ENCODE data around the gene ORC2. TPM values are rescaled to one million over a fixed set of nuclear protein-coding genes. Genes with fewer than 3 reads are reported as not detected.

Gene ORC2
- total RNA-seq, 1 donor from 2014 or later: 21.6 TPM

DNA sequence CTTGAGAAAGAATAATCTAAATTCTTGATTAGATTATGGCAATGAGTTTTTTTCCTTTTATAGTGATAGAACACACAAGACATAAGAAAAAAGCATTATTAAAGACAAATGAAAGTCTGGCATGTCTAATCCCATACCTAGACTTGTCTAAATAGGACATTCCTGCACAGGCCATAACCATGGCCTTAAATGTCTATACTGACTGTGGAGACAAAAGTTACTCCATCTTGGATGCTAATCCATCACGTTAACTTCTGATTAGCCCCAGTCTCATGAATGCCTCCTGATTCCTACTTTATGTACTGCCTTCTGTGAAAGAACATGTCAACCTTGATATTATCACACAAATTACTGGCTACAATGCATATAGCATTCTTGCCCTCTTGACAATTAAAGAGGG is 23.6 kb downstream of the ORC2 start:
- TF ChIP-seq POLR2A (IDR thresholded peaks at IDR 0.05): no peak
- no peak for TF ChIP-seq POLR2AphosphoS5 (IDR thresholded peaks at IDR 0.05; ENCODE audit: insufficient read depth in 1 of 2, low read depth in 1 of 2)
- TF ChIP-seq CTCF (IDR thresholded peaks at IDR 0.05): no peak
- Histone ChIP-seq H3K4me3 (no peak overlapping the region), H3K4me1 (no peaks in the 10 kb centered on the region), H3K36me3 (peaks cover 0 to 58% of the 10 kb centered on the region in 2 donors), H3K27me3 (no peaks in the 10 kb centered on the region), H3K9me3 (no peaks in the 10 kb centered on the region), H3K27ac (no peak overlapping the region)
- no peak for DNase-seq (ENCODE audit: extremely low spot score in 2 of 2)
- intact Hi-C loops (cut with DNase I): no loop called here

GRCh38 chr2:200930947-200931626 is 32.4 kb downstream of the ORC2 start:
- H3K27me3 ChIP-seq: no peaks in the 10 kb centered on the region
- H3K4me1 ChIP-seq: no peaks in the 10 kb centered on the region
- no peak overlapping the region for H3K4me3 ChIP-seq
- H3K9me3 ChIP-seq: no peaks in the 10 kb centered on the region
- intact Hi-C loops (cut with DNase I): no loop called here
- peaks cover 0 to 86% of the 10 kb centered on the region in 2 donors for H3K36me3 ChIP-seq
- TF ChIP-seq POLR2A (IDR thresholded peaks at IDR 0.05) (no peak), POLR2AphosphoS5 (IDR thresholded peaks at IDR 0.05; ENCODE audit: insufficient read depth in 1 of 2, low read depth in 1 of 2) (no peak), CTCF (IDR thresholded peaks at IDR 0.05) (no peak)
- H3K27ac ChIP-seq: no peak overlapping the region
- DNase-seq (ENCODE audit: extremely low spot score in 2 of 2): no peak

GRCh38 chr2:200929334-200930249 is 33.9 kb downstream of the ORC2 start:
- Histone ChIP-seq H3K36me3 (peaks cover 0 to 82% of the 10 kb centered on the region in 2 donors), H3K9me3 (no peaks in the 10 kb centered on the region), H3K4me1 (no peaks in the 10 kb centered on the region), H3K27me3 (no peaks in the 10 kb centered on the region), H3K4me3 (no peak overlapping the region), H3K27ac (no peak overlapping the region)
- intact Hi-C loops (cut with DNase I): no loop called here
- no peak for DNase-seq (ENCODE audit: extremely low spot score in 2 of 2)
- TF ChIP-seq POLR2A (IDR thresholded peaks at IDR 0.05): no peak

DNA sequence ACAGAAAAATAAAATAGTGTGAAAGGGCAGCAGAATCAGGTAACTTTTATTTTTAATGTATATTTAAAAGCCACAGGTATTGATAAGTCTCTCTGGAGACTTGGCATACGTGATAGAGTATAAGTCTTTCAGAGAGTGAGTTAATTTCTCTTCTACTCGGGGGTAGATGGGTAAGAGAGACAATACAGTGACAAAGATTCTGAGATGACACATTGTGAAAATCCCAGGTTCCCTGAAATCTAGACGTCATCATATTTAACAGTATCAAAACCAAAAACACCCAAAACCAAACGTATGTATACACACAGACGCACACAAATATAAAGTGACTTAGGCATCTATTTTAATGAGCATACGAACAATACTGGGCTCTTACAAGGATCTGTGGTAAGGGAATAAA is 41.0 kb downstream of the ORC2 start:
- DNase-seq (ENCODE audit: extremely low spot score in 2 of 2): no peak
- Histone ChIP-seq H3K27me3 (no peaks in the 10 kb centered on the region), H3K4me3 (no peak overlapping the region), H3K36me3 (peaks cover 0 to 70% of the 10 kb centered on the region in 2 donors), H3K4me1 (no peaks in the 10 kb centered on the region), H3K27ac (no peak overlapping the region), H3K9me3 (no peaks in the 10 kb centered on the region)
- TF ChIP-seq CTCF (IDR thresholded peaks at IDR 0.05): no peak
- no peak for TF ChIP-seq POLR2AphosphoS5 (IDR thresholded peaks at IDR 0.05; ENCODE audit: insufficient read depth in 1 of 2, low read depth in 1 of 2)
- intact Hi-C loops (cut with DNase I): no loop called here

- no peak for DNase-seq (ENCODE audit: extremely low spot score in 2 of 2)
- Histone ChIP-seq H3K36me3 (peaks cover 0 to 50% of the 10 kb centered on the region in 2 donors), H3K27me3 (no peaks in the 10 kb centered on the region), H3K4me1 (no peaks in the 10 kb centered on the region), H3K27ac (no peak overlapping the region), H3K4me3 (no peak overlapping the region), H3K9me3 (no peaks in the 10 kb centered on the region)
- intact Hi-C loops (cut with DNase I): no loop called here
- TF ChIP-seq CTCF (IDR thresholded peaks at IDR 0.05) (no peak), POLR2A (IDR thresholded peaks at IDR 0.05) (no peak), POLR2AphosphoS5 (IDR thresholded peaks at IDR 0.05; ENCODE audit: insufficient read depth in 1 of 2, low read depth in 1 of 2) (no peak)
Observed at GRCh38 chr2:200913654-200914053, 49.8 kb downstream of the ORC2 start.
